ENCODE data around the gene RGS6.

The RGS6 gene

GRCh38 chr14:72539661-72540315 lies 607.6 kb downstream of the RGS6 start:
- DNase-seq = no peak

GRCh38 chr14:72540836-72541235 lies 608.6 kb downstream of the RGS6 start:
- DNase-seq = no peak

GRCh38 chr14:72541546-72541945 lies 609.3 kb downstream of the RGS6 start:
- DNase-seq = no peak

- DNase-seq = no peak
Observed at GRCh38 chr14:72543341-72543740, 611.1 kb downstream of the RGS6 start.

GRCh38 chr14:72544615-72545387 lies 612.6 kb downstream of the RGS6 start:
- no peak for DNase-seq

- no peak for DNase-seq
Observed at GRCh38 chr14:72545411-72546311, 613.4 kb downstream of the RGS6 start.

GRCh38 chr14:72546344-72547016 lies 614.3 kb downstream of the RGS6 start:
- DNase-seq = no peak

GRCh38 chr14:72547999-72548398 lies 615.8 kb downstream of the RGS6 start:
- no peak for DNase-seq

GRCh38 chr14:72549026-72549425 lies 616.8 kb downstream of the RGS6 start:
- peak; percentile 16 for DNase-seq

- no peak for DNase-seq
Observed at GRCh38 chr14:72549854-72550253, 617.6 kb downstream of the RGS6 start.

GRCh38 chr14:72550513-72550912 lies 618.3 kb downstream of the RGS6 start:
- no peak for DNase-seq

GRCh38 chr14:72552236-72552635 lies 620.0 kb downstream of the RGS6 start:
- no peak for DNase-seq

- no peak for DNase-seq
Observed at GRCh38 chr14:72553161-72553560, 620.9 kb downstream of the RGS6 start.

- DNase-seq = no peak
Observed at GRCh38 chr14:72553656-72554055, 621.4 kb downstream of the RGS6 start.

- DNase-seq = no peak
Observed at GRCh38 chr14:72554401-72554800, 622.2 kb downstream of the RGS6 start.

GRCh38 chr14:72554994-72555608 lies 622.9 kb downstream of the RGS6 start:
- peak; percentile 11 for DNase-seq

- no peak for DNase-seq
Observed at GRCh38 chr14:72555609-72556000, 623.4 kb downstream of the RGS6 start.

GRCh38 chr14:72557671-72558070 lies 625.4 kb downstream of the RGS6 start:
- DNase-seq = no peak

- DNase-seq = peak; percentile 56
Observed at GRCh38 chr14:72558721-72559120, 626.5 kb downstream of the RGS6 start.

- DNase-seq = no peak
Observed at GRCh38 chr14:72559202-72559601, 627.0 kb downstream of the RGS6 start.

GRCh38 chr14:72559669-72560255 lies 627.5 kb downstream of the RGS6 start:
- no peak for DNase-seq

GRCh38 chr14:72560331-72560730 lies 628.1 kb downstream of the RGS6 start:
- DNase-seq = no peak

Measured in midbrain (tissue), 1 donor.